HG03442 (cell line): ENCODE data around the gene FYN.
A peak's percentile ranks its signal among the peaks of the same experiment; 100 is the strongest.

ENCODE experiments used
- ATAC-seq: cut with Tn5 transposase; IDR thresholded peaks from one replicate; pipeline ENCODE4 v1.9.1; 2021; ENCODE audit warnings: mild to moderate bottlenecking, moderate library complexity; ENCODE audit not compliant: unreplicated experiment

Gene FYN

DNA sequence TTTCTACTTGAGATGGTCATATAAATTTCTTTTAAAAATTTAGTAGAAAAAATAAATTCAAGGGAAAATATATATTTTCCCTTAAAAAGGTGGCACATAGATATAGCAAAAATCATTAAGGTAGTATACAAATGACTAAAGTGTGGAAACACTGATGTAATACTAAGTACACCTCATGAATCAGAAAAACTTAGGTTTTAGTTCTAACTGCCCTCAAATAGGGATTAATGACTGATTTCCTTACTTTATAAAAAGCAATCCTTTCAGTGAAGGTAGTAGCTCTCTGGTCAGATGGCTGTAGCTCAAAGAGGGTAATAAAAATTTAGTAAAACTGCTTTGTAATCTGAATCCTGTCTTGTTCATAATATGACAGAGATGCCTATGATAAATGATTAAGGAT, 63.5 kb downstream of the FYN start:
- no peak for ATAC-seq

- no peak for ATAC-seq
Measured at GRCh38 chr6:111809264-111809663, 64.0 kb downstream of the FYN start.

DNA sequence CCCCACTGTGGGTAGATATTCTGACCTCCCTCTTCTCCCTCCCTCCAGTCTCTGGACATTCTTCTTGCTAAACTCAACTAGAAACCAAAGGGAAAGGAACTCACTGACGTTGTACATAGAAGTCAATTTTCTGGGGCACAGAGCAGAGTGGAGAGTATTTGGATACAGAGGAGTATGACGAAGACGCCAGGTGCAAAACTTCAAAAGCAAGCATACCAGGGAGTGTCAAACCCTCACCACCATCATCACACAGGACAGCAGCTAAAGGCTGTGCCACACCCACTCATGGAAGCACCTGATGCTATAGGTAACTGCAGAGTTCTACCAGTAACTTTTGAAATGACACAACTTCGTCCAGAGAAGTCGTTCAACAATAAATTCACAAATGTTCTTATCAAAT, 64.8 kb downstream of the FYN start:
- no peak for ATAC-seq

DNA sequence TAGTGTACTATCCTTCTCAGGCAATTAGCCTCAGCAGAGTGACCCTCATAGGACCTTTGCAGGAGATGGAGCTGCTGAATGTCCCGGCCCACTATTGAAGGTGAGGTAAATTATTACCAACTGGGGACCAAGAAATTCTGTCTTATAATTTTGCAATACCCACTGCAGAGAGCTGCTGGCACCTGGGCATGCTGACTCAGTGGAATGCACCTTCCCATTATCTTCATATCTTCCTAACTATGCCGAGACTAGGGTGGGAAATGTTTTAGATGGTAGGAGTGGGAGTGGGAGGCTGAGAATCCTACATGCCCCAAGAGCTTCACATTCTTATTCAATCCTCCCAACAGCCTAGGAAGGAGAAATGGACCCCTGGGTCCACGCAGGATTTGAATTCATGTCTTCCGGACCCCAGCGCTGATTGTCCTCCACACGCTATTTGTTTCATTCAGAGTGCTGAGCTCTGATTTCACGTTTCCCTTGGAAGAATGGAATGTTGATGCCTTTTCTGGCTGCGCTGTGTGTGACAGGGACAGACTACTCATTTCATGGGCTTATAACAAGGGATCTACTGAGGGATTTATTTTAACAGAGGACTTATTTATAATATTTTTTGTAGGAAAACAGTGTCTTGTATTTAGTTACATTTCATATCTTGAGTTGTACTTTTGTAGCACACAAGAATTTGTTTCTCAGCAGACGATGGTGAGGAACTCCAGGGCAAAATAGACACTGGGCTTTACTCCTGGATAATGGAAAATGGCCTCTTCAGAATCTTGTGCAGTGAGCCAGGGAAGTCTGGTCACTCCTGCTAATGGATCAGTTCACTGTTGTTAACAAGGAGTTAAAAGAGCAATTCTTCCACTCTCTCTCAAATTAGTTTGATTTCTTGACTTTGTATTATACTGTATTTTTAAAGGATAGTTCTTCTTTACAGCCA, 66.4 kb downstream of the FYN start:
- no peak for ATAC-seq

GRCh38 chr6:111806165-111806547, 67.1 kb downstream of the FYN start:
- ATAC-seq = no peak

- peak; percentile 52 for ATAC-seq
Measured at GRCh38 chr6:111805511-111806164, 67.6 kb downstream of the FYN start.

- ATAC-seq = peak; percentile 69
Measured at GRCh38 chr6:111804627-111805235, 68.5 kb downstream of the FYN start.

GRCh38 chr6:111803804-111804203, 69.4 kb downstream of the FYN start:
- no peak for ATAC-seq

GRCh38 chr6:111803371-111803770, 69.9 kb downstream of the FYN start:
- no peak for ATAC-seq

DNA sequence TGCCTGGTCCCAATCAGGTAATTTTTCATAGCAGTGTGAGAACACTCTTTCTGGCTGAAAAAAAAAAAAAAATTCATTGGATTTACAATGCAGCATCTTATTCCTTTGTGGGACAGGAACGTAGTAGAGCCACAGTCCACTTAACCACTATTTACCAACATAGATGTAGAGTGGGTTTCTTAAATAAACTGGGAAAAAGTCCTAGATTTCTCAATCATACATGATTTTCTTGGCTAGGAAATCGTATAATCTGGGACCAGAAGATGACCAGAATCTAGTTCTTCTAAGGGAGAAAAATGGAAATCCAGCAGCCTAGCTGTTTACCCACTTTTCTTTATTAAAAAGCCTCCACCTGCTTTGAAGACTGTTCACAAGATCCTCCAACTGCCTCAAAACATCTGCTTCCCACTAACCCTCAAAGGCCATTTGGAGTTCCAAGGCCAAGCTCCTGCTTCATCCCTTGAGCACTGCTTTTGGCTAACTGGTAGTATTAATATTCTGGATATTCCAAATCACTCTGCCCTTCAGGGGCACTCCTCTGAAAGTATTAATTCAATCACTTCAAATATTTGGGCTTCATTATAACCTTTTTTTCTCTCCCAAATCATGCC, 70.4 kb downstream of the FYN start:
- ATAC-seq = no peak

GRCh38 chr6:111802015-111802414, 71.2 kb downstream of the FYN start:
- no peak for ATAC-seq

DNA sequence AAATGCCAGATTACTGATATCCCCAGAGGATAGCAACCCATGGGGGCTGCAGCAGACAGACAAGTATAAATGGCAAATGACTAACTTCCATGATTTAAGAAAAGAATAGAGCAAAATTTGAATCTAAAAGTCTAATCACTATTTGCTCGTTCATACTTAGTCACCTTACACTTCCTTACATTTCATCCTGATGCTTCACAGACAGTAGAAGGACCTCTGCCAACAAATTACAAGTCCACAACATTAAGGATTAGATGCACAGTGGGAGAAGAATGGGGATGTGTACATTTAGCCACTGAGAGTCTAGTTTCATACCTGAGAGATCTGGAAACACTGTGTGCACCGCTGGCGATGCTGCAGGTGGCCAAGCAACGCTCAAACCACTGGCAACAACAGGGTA, 72.4 kb downstream of the FYN start:
- ATAC-seq = no peak

- ATAC-seq = no peak
Measured at GRCh38 chr6:111800259-111800765, 72.9 kb downstream of the FYN start.

GRCh38 chr6:111799576-111800258, 73.5 kb downstream of the FYN start:
- no peak for ATAC-seq

GRCh38 chr6:111798281-111798725, 74.9 kb downstream of the FYN start:
- no peak for ATAC-seq

DNA sequence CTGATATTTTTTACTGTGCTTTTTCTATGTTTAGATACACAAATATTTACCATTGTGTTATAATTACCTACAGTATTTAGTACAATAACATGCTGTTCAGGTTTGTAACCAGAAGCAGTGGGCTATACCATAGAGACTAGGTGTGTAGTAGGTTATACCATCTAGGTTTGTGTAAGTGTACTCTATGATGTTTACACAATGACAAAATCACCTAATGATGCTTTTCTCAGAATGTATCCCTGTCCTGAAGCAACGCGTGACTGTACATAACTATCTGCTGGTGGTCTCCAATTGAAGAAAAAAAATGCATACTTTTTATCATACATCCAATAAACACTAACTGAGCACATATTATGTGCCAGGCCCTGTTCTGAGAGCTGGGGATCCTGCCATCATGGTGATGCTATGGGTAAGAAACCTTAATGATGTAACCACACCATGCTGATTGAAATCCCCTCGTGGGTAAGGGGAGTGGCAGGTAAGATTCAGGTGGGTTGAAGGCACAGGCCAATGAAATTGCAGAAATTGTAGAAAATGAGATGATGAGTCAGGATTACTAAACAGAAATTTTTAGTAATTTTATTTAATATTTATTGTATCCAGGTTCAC, 76.8 kb downstream of the FYN start:
- no peak for ATAC-seq

- ATAC-seq = no peak
Measured at GRCh38 chr6:111795558-111795957, 77.7 kb downstream of the FYN start.

DNA sequence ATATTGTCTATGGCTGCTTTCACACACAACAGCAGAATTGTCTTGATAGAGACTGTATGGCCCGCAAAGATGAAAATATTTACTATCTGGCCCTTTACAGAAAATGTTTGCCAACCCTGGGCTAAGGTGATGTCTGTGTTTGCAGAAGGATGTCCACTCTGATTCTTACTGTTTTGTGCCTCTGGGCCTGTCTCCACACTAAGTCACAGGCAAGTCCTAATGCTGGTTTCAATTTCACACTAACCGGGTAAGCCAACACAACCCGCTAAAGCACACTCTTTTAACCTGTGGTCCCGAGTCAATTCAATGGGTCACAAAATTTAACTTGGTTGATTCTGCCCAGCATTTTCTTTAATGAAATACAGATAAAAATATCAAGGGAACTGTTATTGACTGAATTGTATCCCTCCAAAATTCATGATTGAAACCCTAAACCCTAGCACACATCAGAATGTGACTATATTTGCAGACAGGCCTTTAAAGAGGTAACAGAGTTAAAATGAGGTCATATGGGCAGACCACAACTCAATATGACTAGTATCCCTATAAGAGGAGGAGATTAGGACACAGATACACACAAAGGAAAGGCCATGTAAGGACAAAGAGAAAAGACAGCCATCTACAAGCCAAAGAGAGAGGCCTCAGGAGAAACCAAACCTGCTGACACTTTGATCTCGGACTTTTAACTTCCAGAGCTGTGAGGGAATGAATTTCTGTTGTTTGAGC, 78.4 kb downstream of the FYN start:
- ATAC-seq = no peak

DNA sequence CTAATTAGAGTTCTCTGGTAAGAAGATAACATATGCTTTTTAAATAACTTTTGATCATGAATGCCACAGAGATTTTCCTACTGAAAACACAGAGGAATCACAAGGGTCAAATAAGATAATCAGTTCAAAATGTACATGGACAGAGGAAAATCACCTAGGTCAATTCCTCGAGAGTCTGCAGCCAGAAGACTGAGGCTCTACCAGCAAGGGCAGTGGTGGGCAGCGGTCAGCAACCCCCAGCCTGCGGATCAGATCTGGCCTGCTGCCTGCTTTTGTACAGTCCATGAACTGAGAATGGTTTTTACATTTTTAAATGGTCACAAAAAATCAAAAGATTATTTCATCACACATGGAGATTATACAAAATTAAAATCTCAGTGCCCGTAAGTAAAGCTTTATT, 79.0 kb downstream of the FYN start:
- no peak for ATAC-seq

DNA sequence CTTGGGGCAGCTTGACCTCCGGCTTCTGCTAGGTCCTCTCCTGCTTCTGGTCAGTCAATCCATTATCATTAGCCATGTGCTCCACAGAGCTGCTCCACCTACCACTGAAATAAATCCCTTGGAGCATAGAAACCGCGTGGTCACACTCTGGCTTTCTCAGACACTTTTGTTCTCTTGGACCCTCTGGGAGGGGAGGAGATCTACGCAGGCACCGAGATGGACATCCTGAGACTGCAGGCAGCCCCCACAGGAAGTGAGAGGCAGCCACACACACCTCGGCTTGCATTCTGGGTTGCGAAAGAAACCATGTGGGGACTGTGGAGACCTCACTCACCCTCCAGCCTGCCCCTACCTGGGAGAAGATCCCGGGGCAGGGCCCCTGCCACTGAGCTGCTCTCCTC, 79.5 kb downstream of the FYN start:
- peak; percentile 63 for ATAC-seq
